Neural progenitor cell (in vitro differentiated cells): Measurements from ENCODE around the gene SUDS3. TPM values are rescaled to one million over a fixed set of nuclear protein-coding genes. Genes with fewer than 3 reads are reported as not detected.

Experiments used
- DNase-seq: peaks from one replicate; pipeline ENCODE4 v3.0.0-alpha.2; 2016; ENCODE audit warnings: low spot score
- H2AFZ ChIP-seq: fragments of 200-600 bp; sonication (generic); replicated peaks from 2 replicates; pipeline ENCODE4 v1.6.1; 2016; ENCODE audit warnings: antibody characterized with exemption
- H3F3A ChIP-seq: fragments of 200-600 bp; sonication (generic); 2 replicates; pipeline ENCODE4 v1.6.1; 2016; ENCODE audit warnings: antibody characterized with exemption, low read depth
- H3K27ac ChIP-seq: fragments of 200-600 bp; sonication (generic); 2 replicates; pipeline ENCODE4 v1.5.1; 2016; ENCODE audit warnings: mild to moderate bottlenecking
- H3K27me3 ChIP-seq: fragments of 200-600 bp; sonication (generic); 2 replicates; pipeline ENCODE4 v1.6.1; 2016; ENCODE audit warnings: mild to moderate bottlenecking, moderate library complexity
- H3K36me3 ChIP-seq: fragments of 200-600 bp; sonication (generic); 2 replicates; pipeline ENCODE4 v1.5.1; 2016
- H3K4me1 ChIP-seq: fragments of 200-600 bp; sonication (generic); 2 replicates; pipeline ENCODE4 v1.6.1; 2016; ENCODE audit warnings: mixed run types
- H3K4me2 ChIP-seq: fragments of 200-600 bp; sonication (generic); 2 replicates; pipeline ENCODE4 v1.6.1; 2016
- H3K4me3 ChIP-seq: fragments of 200-600 bp; sonication (generic); 2 replicates; pipeline ENCODE4 v1.5.1; 2016
- H3K79me2 ChIP-seq: fragments of 200-600 bp; sonication (generic); 2 replicates; pipeline ENCODE4 v1.6.1; 2016; ENCODE audit warnings: low read depth
- H3K9ac ChIP-seq: fragments of 200-600 bp; sonication (generic); 2 replicates; pipeline ENCODE4 v1.6.1; 2016
- H3K9me3 ChIP-seq: fragments of 200-600 bp; sonication (generic); 2 replicates; pipeline ENCODE4 v1.5.1; 2016; ENCODE audit warnings: low read depth
- H4K20me1 ChIP-seq: fragments of 200-600 bp; sonication (generic); 2 replicates; pipeline ENCODE4 v1.6.1; 2016; ENCODE audit warnings: low read depth
- H3K27ac Mint-ChIP-seq: 3 replicates; pipeline ENCODE4 v1.8.0; 2021; ENCODE audit warnings: mixed read lengths
- H3K27me3 Mint-ChIP-seq: 2 replicates; pipeline ENCODE4 v1.8.0; 2022; ENCODE audit warnings: low read depth, mild to moderate bottlenecking, inconsistent platforms, moderate library complexity, mixed read lengths; ENCODE audit not compliant: insufficient read depth
- H3K36me3 Mint-ChIP-seq: 3 replicates; pipeline ENCODE4 v1.8.0; 2021; ENCODE audit warnings: mixed read lengths
- H3K4me1 Mint-ChIP-seq: 3 replicates; pipeline ENCODE4 v1.8.0; 2021; ENCODE audit warnings: mixed read lengths
- H3K4me3 Mint-ChIP-seq: 3 replicates; pipeline ENCODE4 v1.8.0; 2021; ENCODE audit warnings: mild to moderate bottlenecking, moderate library complexity, mixed read lengths
- H3K9me3 Mint-ChIP-seq: 3 replicates; pipeline ENCODE4 v1.8.0; 2020; ENCODE audit warnings: mixed read lengths
- CTCF ChIP-seq: fragments of 200-600 bp; sonication (generic); IDR thresholded peaks from 2 replicates; pipeline ENCODE4 v1.5.1; 2017; ENCODE audit warnings: antibody characterized with exemption, mild to moderate bottlenecking
- EZH2 ChIP-seq: fragments of 200-600 bp; sonication (generic); IDR thresholded peaks from 2 replicates; pipeline ENCODE4 v1.6.1; 2017; ENCODE audit warnings: antibody characterized with exemption, mild to moderate bottlenecking, moderate library complexity
- EZH2phosphoT487 ChIP-seq: fragments of 200-600 bp; sonication (generic); IDR thresholded peaks from 2 replicates; pipeline ENCODE4 v1.6.1; 2017; ENCODE audit warnings: antibody characterized with exemption
- total RNA-seq: library from RNA; depleted of rRNA; stranded (reverse); fragments of >200 nt; gene quantifications from 2 replicates; pipeline ENCODE4 v1.2.3, GENCODE V29; 2015; ENCODE audit warnings: low replicate concordance

SUDS3 gene
- total RNA-seq, 1 donor from 2014 or later = 64.3 TPM

- no peaks in the 10 kb centered on the region for H3K4me1 ChIP-seq
- Mint-ChIP-seq H3K9me3 (peaks cover 2% of the 10 kb centered on the region), H3K36me3 (peaks cover 47% of the 10 kb centered on the region), H3K27me3 (no peaks in the 10 kb centered on the region), H3K27ac (no peak overlapping the region), H3K4me3 (no peak overlapping the region), H3K4me1 (no peaks in the 10 kb centered on the region)
- no peak overlapping the region for H3K4me2 ChIP-seq
- H3K79me2 ChIP-seq = no peaks in the 10 kb centered on the region
- no peaks in the 10 kb centered on the region for H3K27me3 ChIP-seq
- no peak overlapping the region for H2AFZ ChIP-seq
- H3K36me3 ChIP-seq = no peaks in the 10 kb centered on the region
- no peak overlapping the region for H3K9ac ChIP-seq
- no peak overlapping the region for H3K4me3 ChIP-seq
- DNase-seq = no peak
- H3K9me3 ChIP-seq = no peaks in the 10 kb centered on the region
- no peaks in the 10 kb centered on the region for H3F3A ChIP-seq
- TF ChIP-seq EZH2phosphoT487 (no peak), CTCF (no peak), EZH2 (no peak)
- H3K27ac ChIP-seq = no peak overlapping the region
- no peaks in the 10 kb centered on the region for H4K20me1 ChIP-seq
Observed at GRCh38 chr12:118417942-118418341, 41.6 kb downstream of the SUDS3 start.

GRCh38 chr12:118418385-118419057 lies 42.2 kb downstream of the SUDS3 start:
- H3K4me3 Mint-ChIP-seq = no peak overlapping the region
- H3K9ac ChIP-seq = no peak overlapping the region
- no peaks in the 10 kb centered on the region for H3K79me2 ChIP-seq
- no peaks in the 10 kb centered on the region for H3K36me3 ChIP-seq
- H3K4me2 ChIP-seq = no peak overlapping the region
- DNase-seq = no peak
- TF ChIP-seq EZH2 (no peak), EZH2phosphoT487 (no peak), CTCF (no peak)
- no peaks in the 10 kb centered on the region for H3K4me1 Mint-ChIP-seq
- no peaks in the 10 kb centered on the region for H3K9me3 ChIP-seq
- H3K27ac Mint-ChIP-seq = no peak overlapping the region
- no peaks in the 10 kb centered on the region for H3K4me1 ChIP-seq
- peaks cover 2% of the 10 kb centered on the region for H3K9me3 Mint-ChIP-seq
- H2AFZ ChIP-seq = no peak overlapping the region
- no peaks in the 10 kb centered on the region for H3K27me3 Mint-ChIP-seq
- no peaks in the 10 kb centered on the region for H3K27me3 ChIP-seq
- H3K27ac ChIP-seq = no peak overlapping the region
- peaks cover 41% of the 10 kb centered on the region for H3K36me3 Mint-ChIP-seq
- H4K20me1 ChIP-seq = no peaks in the 10 kb centered on the region
- H3F3A ChIP-seq = no peaks in the 10 kb centered on the region
- H3K4me3 ChIP-seq = no peak overlapping the region

GRCh38 chr12:118420673-118421072 lies 44.3 kb downstream of the SUDS3 start:
- H3K36me3 ChIP-seq = no peaks in the 10 kb centered on the region
- H3K27ac ChIP-seq = no peak overlapping the region
- TF ChIP-seq CTCF (no peak), EZH2 (no peak), EZH2phosphoT487 (no peak)
- no peaks in the 10 kb centered on the region for H3K27me3 ChIP-seq
- no peak overlapping the region for H2AFZ ChIP-seq
- Mint-ChIP-seq H3K27me3 (no peaks in the 10 kb centered on the region), H3K27ac (no peak overlapping the region), H3K36me3 (peaks cover 21% of the 10 kb centered on the region), H3K4me3 (no peak overlapping the region), H3K9me3 (peaks cover 2% of the 10 kb centered on the region), H3K4me1 (no peaks in the 10 kb centered on the region)
- no peaks in the 10 kb centered on the region for H3K9me3 ChIP-seq
- DNase-seq = no peak
- H3K9ac ChIP-seq = no peak overlapping the region
- no peaks in the 10 kb centered on the region for H3K4me1 ChIP-seq
- no peaks in the 10 kb centered on the region for H4K20me1 ChIP-seq
- no peak overlapping the region for H3K4me3 ChIP-seq
- no peak overlapping the region for H3K4me2 ChIP-seq
- H3K79me2 ChIP-seq = no peaks in the 10 kb centered on the region
- no peaks in the 10 kb centered on the region for H3F3A ChIP-seq
